WTC11 (cell line): Measurements from ENCODE around the gene DNAJC18. TPM values are rescaled to one million over a fixed set of nuclear protein-coding genes. Genes with fewer than 3 reads are reported as not detected.

Source experiments
- ATAC-seq: fragments of 200-7000 bp; cut with Tn5 transposase; 2 replicates; pipeline ENCODE4 v1.10.0; 2021; ENCODE audit warnings: mild to moderate bottlenecking, moderate library complexity
- CTCF ChIA-PET: fragments of 300-600 bp; sonication (Branson Sonifier 250); formaldehyde crosslinking; loops from one replicate; lab custom pipeline; 2021; ENCODE audit warnings: antibody characterized with exemption; lab: Charles Lee
- POLR2A ChIA-PET: fragments of 350-600 bp; sonication (Branson Sonifier 250); formaldehyde crosslinking; loops from one replicate; lab custom pipeline; 2021; ENCODE audit warnings: antibody characterized with exemption; lab: Charles Lee
- DNase-seq: peaks from one replicate; pipeline ENCODE4 v3.0.0; 2021; ENCODE audit warnings: low spot score
- H3K27ac Mint-ChIP-seq: 2 replicates; pipeline ENCODE4 v1.8.0; 2021; ENCODE audit warnings: mixed read lengths
- H3K27me3 Mint-ChIP-seq: 2 replicates; pipeline ENCODE4 v1.8.0; 2021; ENCODE audit warnings: low read depth, mild to moderate bottlenecking, moderate library complexity, mixed read lengths
- H3K36me3 Mint-ChIP-seq: 2 replicates; pipeline ENCODE4 v1.8.0; 2021; ENCODE audit warnings: mixed read lengths
- H3K4me1 Mint-ChIP-seq: 2 replicates; pipeline ENCODE4 v1.8.0; 2022; ENCODE audit warnings: mixed read lengths
- H3K4me3 Mint-ChIP-seq: 2 replicates; pipeline ENCODE4 v1.8.0; 2021; ENCODE audit warnings: mild to moderate bottlenecking, moderate library complexity, mixed read lengths
- H3K9me3 Mint-ChIP-seq: 2 replicates; pipeline ENCODE4 v1.8.0; 2021; ENCODE audit warnings: mixed read lengths
- FOXJ3 ChIP-seq: sonication (generic); formaldehyde crosslinking; IDR thresholded peaks from 2 replicates; pipeline ENCODE4 v1.9.0; 2021; ENCODE audit warnings: missing genetic modification reagents, mild to moderate bottlenecking, borderline replicate concordance
- GABPB1 ChIP-seq: sonication (generic); formaldehyde crosslinking; IDR thresholded peaks from 2 replicates; pipeline ENCODE4 v1.8.1; 2023; ENCODE audit warnings: mild to moderate bottlenecking, missing genetic modification reagents
- IRF2 ChIP-seq: sonication (generic); formaldehyde crosslinking; IDR thresholded peaks from 2 replicates; pipeline ENCODE4 v1.8.0; 2022; ENCODE audit warnings: low read depth, missing genetic modification reagents, borderline replicate concordance
- ZNF121 ChIP-seq: sonication (generic); formaldehyde crosslinking; IDR thresholded peaks from 2 replicates; pipeline ENCODE4 v1.8.0; 2023; ENCODE audit warnings: missing genetic modification reagents
- ZNF219 ChIP-seq: sonication (generic); formaldehyde crosslinking; IDR thresholded peaks from 2 replicates; pipeline ENCODE4 v1.8.0; 2023; ENCODE audit warnings: missing genetic modification reagents, mild to moderate bottlenecking, borderline replicate concordance
- ZNF671 ChIP-seq: fragments of 250-450 bp; sonication (Bioruptor Pico); IDR thresholded peaks from 2 replicates; pipeline ENCODE4 v1.8.0; 2021; ENCODE audit warnings: mild to moderate bottlenecking
- total RNA-seq: library from RNA; stranded (reverse); gene quantifications from 3 replicates; pipeline ENCODE4 v1.2.3, GENCODE V29; 2021
- TF ChIP-seq, protein P1 (sequence below): fragments of 250-450 bp; sonication (Bioruptor Pico); IDR thresholded peaks from 2 replicates; pipeline ENCODE4 v1.9.0; 2021; ENCODE audit warnings: mild to moderate bottlenecking, borderline replicate concordance
- TF ChIP-seq, protein P2 (sequence below): sonication (generic); formaldehyde crosslinking; IDR thresholded peaks from 2 replicates; pipeline ENCODE4 v1.8.1; 2022; ENCODE audit warnings: mild to moderate bottlenecking, moderate library complexity, missing genetic modification reagents
- TF ChIP-seq, protein P3 (sequence below): fragments of 250-450 bp; sonication (Bioruptor Pico); IDR thresholded peaks from 2 replicates; pipeline ENCODE4 v1.8.0; 2021; ENCODE audit warnings: mild to moderate bottlenecking
- TF ChIP-seq, protein P4 (sequence below): sonication (generic); formaldehyde crosslinking; IDR thresholded peaks from 2 replicates; pipeline ENCODE4 v1.8.0; 2022; ENCODE audit warnings: mild to moderate bottlenecking, missing genetic modification reagents
- TF ChIP-seq, protein P5 (sequence below): fragments of 250-450 bp; sonication (Bioruptor Pico); IDR thresholded peaks from 2 replicates; pipeline ENCODE4 v1.9.0; 2021; ENCODE audit warnings: mild to moderate bottlenecking
- TF ChIP-seq, protein P6 (sequence below): sonication (generic); formaldehyde crosslinking; IDR thresholded peaks from 2 replicates; pipeline ENCODE4 v1.8.1; 2023; ENCODE audit warnings: mild to moderate bottlenecking, missing genetic modification reagents
- TF ChIP-seq, protein P7 (sequence below): sonication (generic); formaldehyde crosslinking; IDR thresholded peaks from 2 replicates; pipeline ENCODE4 v1.8.1; 2022; ENCODE audit warnings: mild to moderate bottlenecking, missing genetic modification reagents, moderate library complexity, borderline replicate concordance
- TF ChIP-seq, protein P8 (sequence below): sonication (generic); formaldehyde crosslinking; conservative IDR thresholded peaks from 2 replicates; pipeline ENCODE4 v1.8.1; 2023; ENCODE audit warnings: mild to moderate bottlenecking, low read depth, missing genetic modification reagents, moderate library complexity

DNAJC18 gene
- total RNA-seq, 1 experiment from 2014 or later: 23.7 TPM

DNA sequence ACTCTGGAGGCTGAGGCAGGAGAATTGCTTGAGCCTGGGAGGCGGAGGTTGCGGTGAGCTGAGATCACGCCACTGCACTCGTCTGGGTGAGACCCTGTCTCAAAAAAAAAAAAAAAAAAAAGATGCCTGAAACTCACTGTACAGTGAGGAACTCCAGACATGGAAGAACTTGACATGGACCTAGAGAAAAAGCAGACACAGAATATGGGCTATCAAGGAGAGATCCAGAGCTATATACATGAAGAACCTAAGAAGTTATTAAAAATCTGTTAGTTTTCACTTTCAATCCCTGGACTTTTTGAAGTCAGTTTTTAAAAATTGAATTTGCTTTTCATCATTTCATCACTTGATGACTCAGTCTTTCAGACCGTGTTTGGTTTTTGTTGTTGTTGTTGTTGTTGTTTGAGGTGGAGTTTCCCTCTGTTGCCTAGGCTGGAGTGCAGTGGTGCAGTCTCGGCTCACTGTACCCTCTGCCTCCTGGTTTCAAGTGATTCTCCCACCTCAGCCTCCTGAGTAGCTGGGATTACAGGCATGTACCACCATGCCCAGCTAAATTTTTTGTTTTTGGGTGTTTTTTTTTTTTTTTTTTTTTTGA, 77.4 kb downstream of the DNAJC18 start:
- H3K27ac Mint-ChIP-seq: peak overlapping the region; percentile 74; the same call in 1 of the 2 replicates
- H3K36me3 Mint-ChIP-seq: peaks cover 48% of the 10 kb centered on the region
- no peak for DNase-seq
- ChIA-PET CTCF (interaction anchor here (0.7 kb wide), 1 partner anchor 65 kb away, joined by 3 read pairs; no protein-coding TSS in a partner anchor), POLR2A (interaction anchor here (0.6 kb wide), 1 partner anchor 332 kb away, joined by 6 read pairs; no protein-coding TSS in a partner anchor)
- no peaks in the 10 kb centered on the region for H3K27me3 Mint-ChIP-seq
- TF ChIP-seq, protein P1, sequence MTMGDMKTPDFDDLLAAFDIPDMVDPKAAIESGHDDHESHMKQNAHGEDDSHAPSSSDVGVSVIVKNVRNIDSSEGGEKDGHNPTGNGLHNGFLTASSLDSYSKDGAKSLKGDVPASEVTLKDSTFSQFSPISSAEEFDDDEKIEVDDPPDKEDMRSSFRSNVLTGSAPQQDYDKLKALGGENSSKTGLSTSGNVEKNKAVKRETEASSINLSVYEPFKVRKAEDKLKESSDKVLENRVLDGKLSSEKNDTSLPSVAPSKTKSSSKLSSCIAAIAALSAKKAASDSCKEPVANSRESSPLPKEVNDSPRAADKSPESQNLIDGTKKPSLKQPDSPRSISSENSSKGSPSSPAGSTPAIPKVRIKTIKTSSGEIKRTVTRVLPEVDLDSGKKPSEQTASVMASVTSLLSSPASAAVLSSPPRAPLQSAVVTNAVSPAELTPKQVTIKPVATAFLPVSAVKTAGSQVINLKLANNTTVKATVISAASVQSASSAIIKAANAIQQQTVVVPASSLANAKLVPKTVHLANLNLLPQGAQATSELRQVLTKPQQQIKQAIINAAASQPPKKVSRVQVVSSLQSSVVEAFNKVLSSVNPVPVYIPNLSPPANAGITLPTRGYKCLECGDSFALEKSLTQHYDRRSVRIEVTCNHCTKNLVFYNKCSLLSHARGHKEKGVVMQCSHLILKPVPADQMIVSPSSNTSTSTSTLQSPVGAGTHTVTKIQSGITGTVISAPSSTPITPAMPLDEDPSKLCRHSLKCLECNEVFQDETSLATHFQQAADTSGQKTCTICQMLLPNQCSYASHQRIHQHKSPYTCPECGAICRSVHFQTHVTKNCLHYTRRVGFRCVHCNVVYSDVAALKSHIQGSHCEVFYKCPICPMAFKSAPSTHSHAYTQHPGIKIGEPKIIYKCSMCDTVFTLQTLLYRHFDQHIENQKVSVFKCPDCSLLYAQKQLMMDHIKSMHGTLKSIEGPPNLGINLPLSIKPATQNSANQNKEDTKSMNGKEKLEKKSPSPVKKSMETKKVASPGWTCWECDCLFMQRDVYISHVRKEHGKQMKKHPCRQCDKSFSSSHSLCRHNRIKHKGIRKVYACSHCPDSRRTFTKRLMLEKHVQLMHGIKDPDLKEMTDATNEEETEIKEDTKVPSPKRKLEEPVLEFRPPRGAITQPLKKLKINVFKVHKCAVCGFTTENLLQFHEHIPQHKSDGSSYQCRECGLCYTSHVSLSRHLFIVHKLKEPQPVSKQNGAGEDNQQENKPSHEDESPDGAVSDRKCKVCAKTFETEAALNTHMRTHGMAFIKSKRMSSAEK: no peak
- TF ChIP-seq, protein P2, sequence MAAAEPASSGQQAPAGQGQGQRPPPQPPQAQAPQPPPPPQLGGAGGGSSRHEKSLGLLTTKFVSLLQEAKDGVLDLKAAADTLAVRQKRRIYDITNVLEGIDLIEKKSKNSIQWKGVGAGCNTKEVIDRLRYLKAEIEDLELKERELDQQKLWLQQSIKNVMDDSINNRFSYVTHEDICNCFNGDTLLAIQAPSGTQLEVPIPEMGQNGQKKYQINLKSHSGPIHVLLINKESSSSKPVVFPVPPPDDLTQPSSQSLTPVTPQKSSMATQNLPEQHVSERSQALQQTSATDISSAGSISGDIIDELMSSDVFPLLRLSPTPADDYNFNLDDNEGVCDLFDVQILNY (CRISPR knock-in tag): no peak
- no peak for TF ChIP-seq FOXJ3 (CRISPR knock-in tag)
- TF ChIP-seq GABPB1 (CRISPR knock-in tag): no peak
- TF ChIP-seq, protein P3, sequence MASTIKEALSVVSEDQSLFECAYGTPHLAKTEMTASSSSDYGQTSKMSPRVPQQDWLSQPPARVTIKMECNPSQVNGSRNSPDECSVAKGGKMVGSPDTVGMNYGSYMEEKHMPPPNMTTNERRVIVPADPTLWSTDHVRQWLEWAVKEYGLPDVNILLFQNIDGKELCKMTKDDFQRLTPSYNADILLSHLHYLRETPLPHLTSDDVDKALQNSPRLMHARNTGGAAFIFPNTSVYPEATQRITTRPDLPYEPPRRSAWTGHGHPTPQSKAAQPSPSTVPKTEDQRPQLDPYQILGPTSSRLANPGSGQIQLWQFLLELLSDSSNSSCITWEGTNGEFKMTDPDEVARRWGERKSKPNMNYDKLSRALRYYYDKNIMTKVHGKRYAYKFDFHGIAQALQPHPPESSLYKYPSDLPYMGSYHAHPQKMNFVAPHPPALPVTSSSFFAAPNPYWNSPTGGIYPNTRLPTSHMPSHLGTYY (CRISPR knock-in tag): no peak
- TF ChIP-seq ZNF121 (CRISPR knock-in tag): no peak
- no peak for TF ChIP-seq ZNF219 (CRISPR knock-in tag)
- TF ChIP-seq, protein P4, sequence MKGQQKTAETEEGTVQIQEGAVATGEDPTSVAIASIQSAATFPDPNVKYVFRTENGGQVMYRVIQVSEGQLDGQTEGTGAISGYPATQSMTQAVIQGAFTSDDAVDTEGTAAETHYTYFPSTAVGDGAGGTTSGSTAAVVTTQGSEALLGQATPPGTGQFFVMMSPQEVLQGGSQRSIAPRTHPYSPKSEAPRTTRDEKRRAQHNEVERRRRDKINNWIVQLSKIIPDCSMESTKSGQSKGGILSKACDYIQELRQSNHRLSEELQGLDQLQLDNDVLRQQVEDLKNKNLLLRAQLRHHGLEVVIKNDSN (CRISPR knock-in tag): no peak
- TF ChIP-seq, protein P5, sequence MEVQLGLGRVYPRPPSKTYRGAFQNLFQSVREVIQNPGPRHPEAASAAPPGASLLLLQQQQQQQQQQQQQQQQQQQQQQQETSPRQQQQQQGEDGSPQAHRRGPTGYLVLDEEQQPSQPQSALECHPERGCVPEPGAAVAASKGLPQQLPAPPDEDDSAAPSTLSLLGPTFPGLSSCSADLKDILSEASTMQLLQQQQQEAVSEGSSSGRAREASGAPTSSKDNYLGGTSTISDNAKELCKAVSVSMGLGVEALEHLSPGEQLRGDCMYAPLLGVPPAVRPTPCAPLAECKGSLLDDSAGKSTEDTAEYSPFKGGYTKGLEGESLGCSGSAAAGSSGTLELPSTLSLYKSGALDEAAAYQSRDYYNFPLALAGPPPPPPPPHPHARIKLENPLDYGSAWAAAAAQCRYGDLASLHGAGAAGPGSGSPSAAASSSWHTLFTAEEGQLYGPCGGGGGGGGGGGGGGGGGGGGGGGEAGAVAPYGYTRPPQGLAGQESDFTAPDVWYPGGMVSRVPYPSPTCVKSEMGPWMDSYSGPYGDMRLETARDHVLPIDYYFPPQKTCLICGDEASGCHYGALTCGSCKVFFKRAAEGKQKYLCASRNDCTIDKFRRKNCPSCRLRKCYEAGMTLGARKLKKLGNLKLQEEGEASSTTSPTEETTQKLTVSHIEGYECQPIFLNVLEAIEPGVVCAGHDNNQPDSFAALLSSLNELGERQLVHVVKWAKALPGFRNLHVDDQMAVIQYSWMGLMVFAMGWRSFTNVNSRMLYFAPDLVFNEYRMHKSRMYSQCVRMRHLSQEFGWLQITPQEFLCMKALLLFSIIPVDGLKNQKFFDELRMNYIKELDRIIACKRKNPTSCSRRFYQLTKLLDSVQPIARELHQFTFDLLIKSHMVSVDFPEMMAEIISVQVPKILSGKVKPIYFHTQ (CRISPR knock-in tag): no peak
- TF ChIP-seq, protein P6, sequence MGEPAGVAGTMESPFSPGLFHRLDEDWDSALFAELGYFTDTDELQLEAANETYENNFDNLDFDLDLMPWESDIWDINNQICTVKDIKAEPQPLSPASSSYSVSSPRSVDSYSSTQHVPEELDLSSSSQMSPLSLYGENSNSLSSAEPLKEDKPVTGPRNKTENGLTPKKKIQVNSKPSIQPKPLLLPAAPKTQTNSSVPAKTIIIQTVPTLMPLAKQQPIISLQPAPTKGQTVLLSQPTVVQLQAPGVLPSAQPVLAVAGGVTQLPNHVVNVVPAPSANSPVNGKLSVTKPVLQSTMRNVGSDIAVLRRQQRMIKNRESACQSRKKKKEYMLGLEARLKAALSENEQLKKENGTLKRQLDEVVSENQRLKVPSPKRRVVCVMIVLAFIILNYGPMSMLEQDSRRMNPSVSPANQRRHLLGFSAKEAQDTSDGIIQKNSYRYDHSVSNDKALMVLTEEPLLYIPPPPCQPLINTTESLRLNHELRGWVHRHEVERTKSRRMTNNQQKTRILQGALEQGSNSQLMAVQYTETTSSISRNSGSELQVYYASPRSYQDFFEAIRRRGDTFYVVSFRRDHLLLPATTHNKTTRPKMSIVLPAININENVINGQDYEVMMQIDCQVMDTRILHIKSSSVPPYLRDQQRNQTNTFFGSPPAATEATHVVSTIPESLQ (CRISPR knock-in tag): no peak
- no peak for TF ChIP-seq IRF2 (CRISPR knock-in tag)
- ATAC-seq: no peak
- H3K9me3 Mint-ChIP-seq: no peaks in the 10 kb centered on the region
- H3K4me3 Mint-ChIP-seq: no peak overlapping the region
- peaks cover 4% of the 10 kb centered on the region for H3K4me1 Mint-ChIP-seq

DNA sequence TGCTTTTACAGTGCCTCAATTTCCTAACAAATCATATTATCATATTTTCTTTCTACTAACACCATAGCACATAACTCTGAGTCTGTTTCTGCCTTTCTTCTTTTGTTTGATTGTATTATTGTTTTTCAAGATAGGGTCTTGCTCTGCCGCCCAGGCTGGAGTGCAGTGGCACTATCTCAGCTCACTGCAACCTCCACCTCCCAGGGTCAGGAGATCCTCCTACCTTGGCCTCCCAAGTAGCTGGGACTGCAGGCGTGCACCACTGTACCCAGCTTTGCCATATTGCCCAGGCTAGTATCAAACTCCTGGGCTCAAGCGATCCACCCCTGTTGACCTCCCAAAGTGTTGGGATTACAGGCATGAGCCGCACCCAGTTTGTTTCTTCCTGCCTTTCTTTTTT, 78.9 kb downstream of the DNAJC18 start:
- no peak for ATAC-seq
- Mint-ChIP-seq H3K4me1 (peaks cover 4% of the 10 kb centered on the region), H3K36me3 (peaks cover 34% of the 10 kb centered on the region), H3K4me3 (no peak overlapping the region), H3K9me3 (no peaks in the 10 kb centered on the region), H3K27ac (no peak overlapping the region), H3K27me3 (no peaks in the 10 kb centered on the region)
- CTCF ChIA-PET: no interaction called here
- no peak for DNase-seq
- POLR2A ChIA-PET: interaction anchor here (0.7 kb wide), 1 partner anchor 512 kb away, joined by 3 read pairs; no protein-coding TSS in a partner anchor
- TF ChIP-seq, protein P7, sequence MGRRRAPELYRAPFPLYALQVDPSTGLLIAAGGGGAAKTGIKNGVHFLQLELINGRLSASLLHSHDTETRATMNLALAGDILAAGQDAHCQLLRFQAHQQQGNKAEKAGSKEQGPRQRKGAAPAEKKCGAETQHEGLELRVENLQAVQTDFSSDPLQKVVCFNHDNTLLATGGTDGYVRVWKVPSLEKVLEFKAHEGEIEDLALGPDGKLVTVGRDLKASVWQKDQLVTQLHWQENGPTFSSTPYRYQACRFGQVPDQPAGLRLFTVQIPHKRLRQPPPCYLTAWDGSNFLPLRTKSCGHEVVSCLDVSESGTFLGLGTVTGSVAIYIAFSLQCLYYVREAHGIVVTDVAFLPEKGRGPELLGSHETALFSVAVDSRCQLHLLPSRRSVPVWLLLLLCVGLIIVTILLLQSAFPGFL (CRISPR knock-in tag): no peak
- TF ChIP-seq, protein P8, sequence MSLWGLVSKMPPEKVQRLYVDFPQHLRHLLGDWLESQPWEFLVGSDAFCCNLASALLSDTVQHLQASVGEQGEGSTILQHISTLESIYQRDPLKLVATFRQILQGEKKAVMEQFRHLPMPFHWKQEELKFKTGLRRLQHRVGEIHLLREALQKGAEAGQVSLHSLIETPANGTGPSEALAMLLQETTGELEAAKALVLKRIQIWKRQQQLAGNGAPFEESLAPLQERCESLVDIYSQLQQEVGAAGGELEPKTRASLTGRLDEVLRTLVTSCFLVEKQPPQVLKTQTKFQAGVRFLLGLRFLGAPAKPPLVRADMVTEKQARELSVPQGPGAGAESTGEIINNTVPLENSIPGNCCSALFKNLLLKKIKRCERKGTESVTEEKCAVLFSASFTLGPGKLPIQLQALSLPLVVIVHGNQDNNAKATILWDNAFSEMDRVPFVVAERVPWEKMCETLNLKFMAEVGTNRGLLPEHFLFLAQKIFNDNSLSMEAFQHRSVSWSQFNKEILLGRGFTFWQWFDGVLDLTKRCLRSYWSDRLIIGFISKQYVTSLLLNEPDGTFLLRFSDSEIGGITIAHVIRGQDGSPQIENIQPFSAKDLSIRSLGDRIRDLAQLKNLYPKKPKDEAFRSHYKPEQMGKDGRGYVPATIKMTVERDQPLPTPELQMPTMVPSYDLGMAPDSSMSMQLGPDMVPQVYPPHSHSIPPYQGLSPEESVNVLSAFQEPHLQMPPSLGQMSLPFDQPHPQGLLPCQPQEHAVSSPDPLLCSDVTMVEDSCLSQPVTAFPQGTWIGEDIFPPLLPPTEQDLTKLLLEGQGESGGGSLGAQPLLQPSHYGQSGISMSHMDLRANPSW: no peak
- TF ChIP-seq ZNF671: no peak
